Pancreas (tissue), 10 donors: ENCODE results near the gene BCAS3. TPM values are rescaled to one million over a fixed set of nuclear protein-coding genes. Genes with fewer than 3 reads are reported as not detected.

Source experiments
- ATAC-seq, 4 donors: fragments of 200-7000 bp; cut with Tn5 transposase; one replicate each; pipeline versions ENCODE4 v1.8.0 to v1.9.1; 2020; ENCODE audit warnings: mild to moderate bottlenecking in 4 of 4, moderate library complexity in 4 of 4
- DNase-seq, 6 donors: peaks; one replicate each; pipeline ENCODE4 v3.0.0-alpha.2; 2020
- FAIRE-seq: peaks from 2 replicates; lab custom pipeline; 2012; peaks lifted over from hg19 to GRCh38; lab: Jason Lieb, UNC
- H3K27ac ChIP-seq, 4 donors: fragments of 200-600 bp; sonication (generic); 1 replicate in 3 of 4; 2 replicates in 1 of 4; pipeline versions ENCODE4 v1.5.0 to v1.8.0; 2020
- H3K27me3 ChIP-seq, 4 donors: fragments of 200-600 bp; one replicate each; pipeline ENCODE4 v1.8.0; 2021
- H3K36me3 ChIP-seq, 3 donors: fragments of 200-600 bp; sonication (generic) in 1 of 3; one replicate each; pipeline versions ENCODE4 v1.5.0 to v1.8.0; 2020 to 2021
- H3K4me1 ChIP-seq, 3 donors: fragments of 200-600 bp; one replicate each; pipeline ENCODE4 v1.8.0; 2021
- H3K4me3 ChIP-seq, 4 donors: fragments of 200-600 bp; sonication (generic) in 2 of 4; one replicate each; pipeline versions ENCODE4 v1.5.0 to v1.8.0; 2020 to 2021
- H3K9me3 ChIP-seq, 4 donors: fragments of 200-600 bp; one replicate each; pipeline ENCODE4 v1.8.0; 2021
- CTCF ChIP-seq, 4 donors: fragments of 200-600 bp; sonication (generic) in 3 of 4; IDR thresholded peaks; one replicate each; pipeline versions ENCODE4 v1.5.0 to v1.8.0; 2021; ENCODE audit warnings: antibody characterized with exemption in 4 of 4
- WGBS, 2 donors: extraction: QIAGEN DNeasy Blood & Tissue Kit; methylation state at CpG; one replicate each; pipeline ENCODE4 v1.1.7; 2013; 5-methylcytosine and 5-hydroxymethylcytosine counted together
- intact Hi-C, 3 donors: fragments of 100-400 bp; cut with DNase I; formaldehyde crosslinking; loops; one replicate each; pipeline versions ENCODE4 v1.11.1 to v1.14.2; 2022
- polyA plus RNA-seq, 2 donors: library from polyadenylated mRNA; stranded (reverse); fragments of 200-250 nt; gene quantifications; one replicate each; pipeline ENCODE4 v1.2.3, GENCODE V29; 2013
- total RNA-seq, 6 donors: library from RNA; stranded (reverse); fragmentation: NEBNext Ultra II Directional in 4 of 6; extraction: Animal tissue kit (Norgen Biotek cat#: 25700) in 4 of 6; gene quantifications; one replicate each; pipeline versions ENCODE4 v1.2.1 to v1.2.4, GENCODE V29; 2021 to 2023
- donor health status: healthy with polysubstance abuse.
- donor health status: DM: no; HTN: no; CAD: no; lungs with moderate emphysema.
- donor health status: DM: no; HTN: no; CAD: no.
- donor health status: control.
- donor health status: control.
- donor health status: Bipolar disorder and iron deficiency.
- donor health status: DM: yes; HTN: yes; CAD: no.
- donor health status: DM: no; HTN: no; CAD: no.
- donor health status: DM: no; HTN: no; CAD: no.
- donor health status: DM: yes; HTN: yes; CAD: no.

BCAS3 gene
- total and polyA plus RNA-seq, 8 donors: 4.6 to 27.7 (median 13.2) TPM

DNA sequence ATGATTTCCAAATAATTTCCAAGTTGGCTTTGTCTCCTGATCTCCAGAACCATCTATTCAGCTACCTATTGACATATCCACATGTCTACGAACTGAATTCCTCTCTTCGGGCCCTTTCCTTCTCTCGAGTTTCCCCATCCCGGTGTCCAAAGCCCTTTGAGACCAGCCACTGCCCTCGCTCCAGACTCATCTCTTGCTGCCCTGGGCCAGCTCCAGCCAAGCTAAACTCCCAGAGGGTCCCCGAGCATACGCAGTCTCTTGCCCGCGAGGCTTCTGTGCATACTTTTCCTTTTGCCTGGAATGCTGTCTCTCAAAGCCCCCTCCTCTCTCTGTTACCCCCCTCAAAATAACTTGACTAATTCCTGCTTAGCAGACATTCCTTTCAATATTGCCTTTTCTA is 694.8 kb downstream of the BCAS3 start:
- 87 to 90% methylated on average over 9 of the region's 9 CpGs for WGBS, 2 donors
- no peaks in the 10 kb centered on the region for H3K36me3 ChIP-seq
- H3K4me1 ChIP-seq: no peaks in the 10 kb centered on the region
- FAIRE-seq (no peak), ATAC-seq (no peak), DNase-seq (no peak)
- H3K9me3 ChIP-seq: no peaks in the 10 kb centered on the region
- no peak overlapping the region for H3K27ac ChIP-seq
- intact Hi-C loops: no loop called here
- H3K4me3 ChIP-seq: no peak overlapping the region
- no peak for TF ChIP-seq CTCF (IDR thresholded peaks at IDR 0.05)
- H3K27me3 ChIP-seq: no peaks in the 10 kb centered on the region

DNA sequence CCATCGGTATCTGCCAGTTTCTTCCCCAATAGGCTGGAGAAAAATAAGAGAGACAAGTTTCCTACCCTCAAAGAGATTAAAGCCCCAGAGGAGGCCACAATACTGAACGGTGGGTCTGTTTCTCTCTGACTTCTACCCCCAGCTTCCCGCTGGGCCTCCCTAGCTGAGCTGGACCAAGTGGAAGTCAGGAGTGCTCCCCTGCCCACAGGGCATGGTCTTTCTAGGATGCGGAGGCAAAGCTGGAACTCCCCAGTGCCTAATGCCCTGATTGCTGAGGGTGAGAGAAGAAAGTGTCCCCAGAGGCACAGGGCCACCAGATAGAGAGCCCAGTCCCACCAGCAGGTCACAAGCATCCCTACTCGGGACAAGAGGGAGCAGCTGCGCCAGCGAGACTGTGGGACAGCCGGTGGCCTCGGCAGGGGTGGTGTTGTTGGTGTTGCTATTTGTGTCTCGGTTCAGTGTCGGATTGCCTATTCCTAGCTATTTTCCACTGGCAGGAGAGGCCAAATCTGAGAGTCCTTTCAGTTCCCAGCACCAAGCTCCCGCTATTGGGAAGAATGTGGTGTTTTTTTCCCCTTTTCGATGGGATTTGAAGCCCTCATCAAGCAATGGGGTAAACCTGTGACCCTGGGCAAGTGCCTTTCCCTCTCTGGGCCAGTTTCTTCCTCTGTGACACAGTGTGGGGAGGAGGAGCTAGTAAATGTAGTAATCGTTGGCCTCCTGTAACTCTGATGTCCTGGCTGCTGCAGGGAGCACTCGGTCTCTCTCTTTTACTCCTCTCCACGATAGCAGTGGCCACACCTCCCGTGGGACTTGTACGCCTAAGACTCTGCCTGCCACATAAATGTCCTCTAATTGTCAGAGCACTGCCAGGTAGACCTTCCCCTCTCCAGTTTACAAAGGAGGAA is 699.5 kb downstream of the BCAS3 start:
- ATAC-seq (no peak), DNase-seq (no peak), FAIRE-seq (no peak)
- intact Hi-C loops: no loop called here
- Histone ChIP-seq H3K27me3 (no peaks in the 10 kb centered on the region), H3K36me3 (no peaks in the 10 kb centered on the region), H3K4me1 (no peaks in the 10 kb centered on the region), H3K27ac (no peak overlapping the region), H3K4me3 (no peak overlapping the region), H3K9me3 (no peaks in the 10 kb centered on the region)
- 89 to 92% methylated on average over 18 of the region's 18 CpGs for WGBS, 2 donors
- no peak for TF ChIP-seq CTCF (IDR thresholded peaks at IDR 0.05)

DNA sequence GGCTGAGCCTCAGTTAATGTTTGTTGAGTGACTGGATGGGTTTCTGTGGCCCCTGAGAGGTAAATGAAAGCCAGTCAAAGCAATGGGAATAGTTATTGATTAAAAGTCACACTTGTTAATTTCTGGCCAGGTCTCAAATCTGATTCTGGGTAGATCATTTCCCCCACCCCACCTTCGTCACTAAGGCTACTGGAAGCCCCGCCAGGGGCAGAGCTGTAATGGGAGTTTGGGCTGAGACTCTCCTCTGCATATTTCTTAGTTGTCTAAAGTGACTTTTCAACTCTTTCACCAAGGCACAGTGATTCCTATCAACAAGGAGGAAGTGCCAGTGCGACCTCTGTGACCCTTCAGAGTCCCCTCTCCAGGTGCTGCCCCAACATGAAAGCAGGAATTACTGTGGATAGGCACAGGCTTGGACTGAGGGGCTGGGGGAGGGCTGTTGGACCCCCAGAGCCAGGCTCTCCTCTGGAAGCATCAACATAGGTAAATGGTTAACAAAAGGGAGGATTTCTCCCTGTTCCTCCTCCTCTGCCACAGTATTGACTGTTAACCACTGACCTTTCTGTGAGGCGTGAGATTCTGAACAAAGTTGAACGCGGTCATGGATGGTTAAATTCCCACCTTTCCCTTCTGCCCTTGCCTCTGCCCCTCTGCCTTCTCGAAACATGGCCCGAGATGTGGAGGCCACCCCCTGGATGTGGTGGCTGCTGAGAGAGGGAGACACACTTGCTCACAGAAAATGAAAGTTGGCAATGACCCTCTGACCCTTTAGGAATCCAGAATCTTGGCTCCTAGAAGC is 701.2 kb downstream of the BCAS3 start:
- DNase-seq (peak in 1 of 6 donors; percentile 24), FAIRE-seq (no peak), ATAC-seq (no peak)
- intact Hi-C loops: no loop called here
- Histone ChIP-seq H3K4me3 (no peak overlapping the region), H3K4me1 (no peaks in the 10 kb centered on the region), H3K27me3 (no peaks in the 10 kb centered on the region), H3K9me3 (no peaks in the 10 kb centered on the region), H3K36me3 (no peaks in the 10 kb centered on the region), H3K27ac (no peak overlapping the region)
- TF ChIP-seq CTCF (IDR thresholded peaks at IDR 0.05): no peak
- 83 to 89% methylated on average over 8 of the region's 8 CpGs for WGBS, 2 donors

- peak in 1 of 6 donors; percentile 36 for DNase-seq
- no peak for TF ChIP-seq CTCF (IDR thresholded peaks at IDR 0.05)
- H3K9me3 ChIP-seq: no peaks in the 10 kb centered on the region
- no peaks in the 10 kb centered on the region for H3K36me3 ChIP-seq
- no peak overlapping the region for H3K27ac ChIP-seq
- H3K4me3 ChIP-seq: no peak overlapping the region
- intact Hi-C loops: loop anchor here in 1 of 3 donors (10.0 kb wide), 1 partner anchor 655 kb away; no protein-coding TSS in a partner anchor
- H3K4me1 ChIP-seq: no peaks in the 10 kb centered on the region
- no peak for FAIRE-seq
- no peak for ATAC-seq
- H3K27me3 ChIP-seq: no peaks in the 10 kb centered on the region
- 93% methylated on average over 21 of the region's 21 CpGs for WGBS, 2 donors
These were observed 702.0 kb downstream of the BCAS3 start for GRCh38 chr17:61379457-61380216.
